GM23338 (cell line): ENCODE data around the gene SMURF2.

ENCODE experiments used
- CREB1 ChIP-seq: fragments of 250-450 bp; sonication (Bioruptor Pico); IDR thresholded peaks from 2 replicates; pipeline ENCODE4 v1.5.0; 2020; ENCODE audit warnings: low read depth, mild to moderate bottlenecking, moderate library complexity
- EZH2 ChIP-seq: fragments of 200-600 bp; sonication (generic); IDR thresholded peaks from one replicate; pipeline ENCODE4 v1.8.0; 2017; ENCODE audit warnings: antibody characterized with exemption, mild to moderate bottlenecking, low read depth; ENCODE audit not compliant: unreplicated experiment
- EZH2phosphoT487 ChIP-seq: fragments of 200-600 bp; sonication (generic); IDR thresholded peaks from one replicate; pipeline ENCODE4 v1.8.1; 2018; ENCODE audit warnings: antibody characterized with exemption; ENCODE audit not compliant: unreplicated experiment
- JUNB ChIP-seq: IDR thresholded peaks from one replicate; pipeline ENCODE4 v1.6.1; 2016; ENCODE audit warnings: antibody characterized with exemption; ENCODE audit not compliant: unreplicated experiment
- NANOG ChIP-seq: IDR thresholded peaks from 2 replicates; pipeline ENCODE4 v1.6.1; 2016; ENCODE audit warnings: antibody characterized with exemption, borderline replicate concordance
- POLR2AphosphoS5 ChIP-seq: IDR thresholded peaks from 2 replicates; pipeline ENCODE4 v1.6.1; 2016; ENCODE audit warnings: antibody characterized with exemption, low read depth
- ZNF114 ChIP-seq: fragments of 250-450 bp; sonication (Bioruptor Pico); IDR thresholded peaks from 2 replicates; pipeline ENCODE4 v1.5.0; 2020; ENCODE audit warnings: mild to moderate bottlenecking, moderate library complexity
- TF ChIP-seq, protein P1 (sequence below), 2 experiments: fragments of 200-600 bp in 1 of 2; sonication (generic) in 1 of 2; conservative IDR thresholded peaks; 2 replicates each; pipeline versions ENCODE4 v1.5.1 to v1.6.1; 2016 to 2017; ENCODE audit warnings: antibody characterized with exemption in 2 of 2, low read depth in 2 of 2, mild to moderate bottlenecking in 2 of 2, moderate library complexity in 1 of 2
- TF ChIP-seq, protein P2 (sequence below): fragments of 250-450 bp; sonication (Bioruptor Pico); IDR thresholded peaks from 2 replicates; pipeline ENCODE4 v1.5.0; 2020; ENCODE audit warnings: mild to moderate bottlenecking, moderate library complexity
- TF ChIP-seq, protein P3 (sequence below): IDR thresholded peaks from one replicate; pipeline ENCODE4 v1.6.1; 2018; ENCODE audit warnings: antibody characterized with exemption; ENCODE audit not compliant: unreplicated experiment

- TF ChIP-seq, protein P1, sequence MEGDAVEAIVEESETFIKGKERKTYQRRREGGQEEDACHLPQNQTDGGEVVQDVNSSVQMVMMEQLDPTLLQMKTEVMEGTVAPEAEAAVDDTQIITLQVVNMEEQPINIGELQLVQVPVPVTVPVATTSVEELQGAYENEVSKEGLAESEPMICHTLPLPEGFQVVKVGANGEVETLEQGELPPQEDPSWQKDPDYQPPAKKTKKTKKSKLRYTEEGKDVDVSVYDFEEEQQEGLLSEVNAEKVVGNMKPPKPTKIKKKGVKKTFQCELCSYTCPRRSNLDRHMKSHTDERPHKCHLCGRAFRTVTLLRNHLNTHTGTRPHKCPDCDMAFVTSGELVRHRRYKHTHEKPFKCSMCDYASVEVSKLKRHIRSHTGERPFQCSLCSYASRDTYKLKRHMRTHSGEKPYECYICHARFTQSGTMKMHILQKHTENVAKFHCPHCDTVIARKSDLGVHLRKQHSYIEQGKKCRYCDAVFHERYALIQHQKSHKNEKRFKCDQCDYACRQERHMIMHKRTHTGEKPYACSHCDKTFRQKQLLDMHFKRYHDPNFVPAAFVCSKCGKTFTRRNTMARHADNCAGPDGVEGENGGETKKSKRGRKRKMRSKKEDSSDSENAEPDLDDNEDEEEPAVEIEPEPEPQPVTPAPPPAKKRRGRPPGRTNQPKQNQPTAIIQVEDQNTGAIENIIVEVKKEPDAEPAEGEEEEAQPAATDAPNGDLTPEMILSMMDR (conservative IDR thresholded peaks at IDR 0.05; ENCODE audit: low read depth in 2 of 2): no peak
- no peak for TF ChIP-seq CREB1 (CRISPR knock-in tag)
- TF ChIP-seq POLR2AphosphoS5: no peak
- no peak for TF ChIP-seq NANOG
- no peak for TF ChIP-seq EZH2
- TF ChIP-seq, protein P2, sequence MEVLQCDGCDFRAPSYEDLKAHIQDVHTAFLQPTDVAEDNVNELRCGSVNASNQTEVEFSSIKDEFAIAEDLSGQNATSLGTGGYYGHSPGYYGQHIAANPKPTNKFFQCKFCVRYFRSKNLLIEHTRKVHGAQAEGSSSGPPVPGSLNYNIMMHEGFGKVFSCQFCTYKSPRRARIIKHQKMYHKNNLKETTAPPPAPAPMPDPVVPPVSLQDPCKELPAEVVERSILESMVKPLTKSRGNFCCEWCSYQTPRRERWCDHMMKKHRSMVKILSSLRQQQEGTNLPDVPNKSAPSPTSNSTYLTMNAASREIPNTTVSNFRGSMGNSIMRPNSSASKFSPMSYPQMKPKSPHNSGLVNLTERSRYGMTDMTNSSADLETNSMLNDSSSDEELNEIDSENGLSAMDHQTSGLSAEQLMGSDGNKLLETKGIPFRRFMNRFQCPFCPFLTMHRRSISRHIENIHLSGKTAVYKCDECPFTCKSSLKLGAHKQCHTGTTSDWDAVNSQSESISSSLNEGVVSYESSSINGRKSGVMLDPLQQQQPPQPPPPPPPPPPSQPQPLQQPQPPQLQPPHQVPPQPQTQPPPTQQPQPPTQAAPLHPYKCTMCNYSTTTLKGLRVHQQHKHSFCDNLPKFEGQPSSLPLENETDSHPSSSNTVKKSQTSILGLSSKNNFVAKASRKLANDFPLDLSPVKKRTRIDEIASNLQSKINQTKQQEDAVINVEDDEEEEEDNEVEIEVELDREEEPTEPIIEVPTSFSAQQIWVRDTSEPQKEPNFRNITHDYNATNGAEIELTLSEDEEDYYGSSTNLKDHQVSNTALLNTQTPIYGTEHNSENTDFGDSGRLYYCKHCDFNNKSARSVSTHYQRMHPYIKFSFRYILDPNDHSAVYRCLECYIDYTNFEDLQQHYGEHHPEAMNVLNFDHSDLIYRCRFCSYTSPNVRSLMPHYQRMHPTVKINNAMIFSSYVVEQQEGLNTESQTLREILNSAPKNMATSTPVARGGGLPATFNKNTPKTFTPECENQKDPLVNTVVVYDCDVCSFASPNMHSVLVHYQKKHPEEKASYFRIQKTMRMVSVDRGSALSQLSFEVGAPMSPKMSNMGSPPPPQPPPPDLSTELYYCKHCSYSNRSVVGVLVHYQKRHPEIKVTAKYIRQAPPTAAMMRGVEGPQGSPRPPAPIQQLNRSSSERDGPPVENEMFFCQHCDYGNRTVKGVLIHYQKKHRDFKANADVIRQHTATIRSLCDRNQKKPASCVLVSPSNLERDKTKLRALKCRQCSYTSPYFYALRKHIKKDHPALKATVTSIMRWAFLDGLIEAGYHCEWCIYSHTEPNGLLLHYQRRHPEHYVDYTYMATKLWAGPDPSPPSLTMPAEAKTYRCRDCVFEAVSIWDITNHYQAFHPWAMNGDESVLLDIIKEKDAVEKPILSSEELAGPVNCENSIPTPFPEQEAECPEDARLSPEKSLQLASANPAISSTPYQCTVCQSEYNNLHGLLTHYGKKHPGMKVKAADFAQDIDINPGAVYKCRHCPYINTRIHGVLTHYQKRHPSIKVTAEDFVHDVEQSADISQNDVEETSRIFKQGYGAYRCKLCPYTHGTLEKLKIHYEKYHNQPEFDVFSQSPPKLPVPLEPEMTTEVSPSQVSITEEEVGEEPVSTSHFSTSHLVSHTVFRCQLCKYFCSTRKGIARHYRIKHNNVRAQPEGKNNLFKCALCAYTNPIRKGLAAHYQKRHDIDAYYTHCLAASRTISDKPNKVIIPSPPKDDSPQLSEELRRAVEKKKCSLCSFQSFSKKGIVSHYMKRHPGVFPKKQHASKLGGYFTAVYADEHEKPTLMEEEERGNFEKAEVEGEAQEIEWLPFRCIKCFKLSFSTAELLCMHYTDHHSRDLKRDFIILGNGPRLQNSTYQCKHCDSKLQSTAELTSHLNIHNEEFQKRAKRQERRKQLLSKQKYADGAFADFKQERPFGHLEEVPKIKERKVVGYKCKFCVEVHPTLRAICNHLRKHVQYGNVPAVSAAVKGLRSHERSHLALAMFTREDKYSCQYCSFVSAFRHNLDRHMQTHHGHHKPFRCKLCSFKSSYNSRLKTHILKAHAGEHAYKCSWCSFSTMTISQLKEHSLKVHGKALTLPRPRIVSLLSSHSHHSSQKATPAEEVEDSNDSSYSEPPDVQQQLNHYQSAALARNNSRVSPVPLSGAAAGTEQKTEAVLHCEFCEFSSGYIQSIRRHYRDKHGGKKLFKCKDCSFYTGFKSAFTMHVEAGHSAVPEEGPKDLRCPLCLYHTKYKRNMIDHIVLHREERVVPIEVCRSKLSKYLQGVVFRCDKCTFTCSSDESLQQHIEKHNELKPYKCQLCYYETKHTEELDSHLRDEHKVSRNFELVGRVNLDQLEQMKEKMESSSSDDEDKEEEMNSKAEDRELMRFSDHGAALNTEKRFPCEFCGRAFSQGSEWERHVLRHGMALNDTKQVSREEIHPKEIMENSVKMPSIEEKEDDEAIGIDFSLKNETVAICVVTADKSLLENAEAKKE (CRISPR knock-in tag): no peak
- TF ChIP-seq, protein P3, sequence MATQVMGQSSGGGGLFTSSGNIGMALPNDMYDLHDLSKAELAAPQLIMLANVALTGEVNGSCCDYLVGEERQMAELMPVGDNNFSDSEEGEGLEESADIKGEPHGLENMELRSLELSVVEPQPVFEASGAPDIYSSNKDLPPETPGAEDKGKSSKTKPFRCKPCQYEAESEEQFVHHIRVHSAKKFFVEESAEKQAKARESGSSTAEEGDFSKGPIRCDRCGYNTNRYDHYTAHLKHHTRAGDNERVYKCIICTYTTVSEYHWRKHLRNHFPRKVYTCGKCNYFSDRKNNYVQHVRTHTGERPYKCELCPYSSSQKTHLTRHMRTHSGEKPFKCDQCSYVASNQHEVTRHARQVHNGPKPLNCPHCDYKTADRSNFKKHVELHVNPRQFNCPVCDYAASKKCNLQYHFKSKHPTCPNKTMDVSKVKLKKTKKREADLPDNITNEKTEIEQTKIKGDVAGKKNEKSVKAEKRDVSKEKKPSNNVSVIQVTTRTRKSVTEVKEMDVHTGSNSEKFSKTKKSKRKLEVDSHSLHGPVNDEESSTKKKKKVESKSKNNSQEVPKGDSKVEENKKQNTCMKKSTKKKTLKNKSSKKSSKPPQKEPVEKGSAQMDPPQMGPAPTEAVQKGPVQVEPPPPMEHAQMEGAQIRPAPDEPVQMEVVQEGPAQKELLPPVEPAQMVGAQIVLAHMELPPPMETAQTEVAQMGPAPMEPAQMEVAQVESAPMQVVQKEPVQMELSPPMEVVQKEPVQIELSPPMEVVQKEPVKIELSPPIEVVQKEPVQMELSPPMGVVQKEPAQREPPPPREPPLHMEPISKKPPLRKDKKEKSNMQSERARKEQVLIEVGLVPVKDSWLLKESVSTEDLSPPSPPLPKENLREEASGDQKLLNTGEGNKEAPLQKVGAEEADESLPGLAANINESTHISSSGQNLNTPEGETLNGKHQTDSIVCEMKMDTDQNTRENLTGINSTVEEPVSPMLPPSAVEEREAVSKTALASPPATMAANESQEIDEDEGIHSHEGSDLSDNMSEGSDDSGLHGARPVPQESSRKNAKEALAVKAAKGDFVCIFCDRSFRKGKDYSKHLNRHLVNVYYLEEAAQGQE: no peak
- TF ChIP-seq ZNF114 (CRISPR knock-in tag): no peak
- TF ChIP-seq EZH2phosphoT487: no peak
- no peak for TF ChIP-seq JUNB
Observed at GRCh38 chr17:64502809-64503208, 159.3 kb downstream of the SMURF2 start.
